HCT116 (cell line): ENCODE results near the gene STRBP. TPM values are rescaled to one million over a fixed set of nuclear protein-coding genes. Genes with fewer than 3 reads are reported as not detected.

Source experiments
- ATAC-seq: fragments of 200-7000 bp; cut with Tn5 transposase; 2 replicates; pipeline ENCODE4 v1.9.1; 2020; ENCODE audit warnings: mild to moderate bottlenecking, moderate library complexity
- BruUV-seq: library from RNA; stranded (reverse); fragments of 400-500 nt; replicated peaks from 2 replicates; lab custom pipeline; 2021; lab: Mats Ljungman, UMichigan
- CTCF ChIA-PET: fragments of 300-600 bp; sonication (Branson Sonifier 250); formaldehyde crosslinking; loops from one replicate; lab custom pipeline; 2021; ENCODE audit warnings: antibody characterized with exemption; lab: Charles Lee
- POLR2A ChIA-PET: fragments of 300-600, 350-600 bp; sonication (Branson Sonifier 250); formaldehyde crosslinking; loops from one replicate; lab custom pipeline; 2021; ENCODE audit warnings: antibody characterized with exemption; lab: Charles Lee
- RAD21 ChIA-PET, 2 experiments: fragments of 300-600 bp; sonication (Branson Sonifier 250); formaldehyde crosslinking; loops; one replicate each; lab custom pipeline; 2023; ENCODE audit warnings: low total read pairs in 2 of 2; ENCODE audit not compliant: uncharacterized antibody in 2 of 2, unreplicated experiment in 2 of 2, low non-redundant PET in 1 of 2; lab: Charles Lee
- DNase-seq: peaks from one replicate; pipeline ENCODE4 v3.0.0-alpha.2; 2010; ENCODE audit warnings: low read depth, low spot score
- H2AFZ ChIP-seq: fragments of 200-600 bp; shearing (Covaris generic), sonication (generic); 2 replicates; pipeline ENCODE4 v1.6.1; 2017; ENCODE audit warnings: low read depth, mixed run types, mixed read lengths, antibody characterized with exemption, low read length; ENCODE audit not compliant: poor library complexity, severe bottlenecking
- H3K27ac ChIP-seq: 2 replicates; pipeline ENCODE4 v1.5.1; 2012; ENCODE audit warnings: low read depth, low read length
- H3K27me3 ChIP-seq: fragments of 200-600 bp; sonication (generic); 2 replicates; pipeline ENCODE4 v1.6.1; 2016; ENCODE audit warnings: mixed run types, low read length, mixed read lengths; ENCODE audit not compliant: insufficient read depth
- H3K36me3 ChIP-seq, 2 experiments: fragments of 200-500 bp in 1 of 2; fragments of 200-600 bp in 1 of 2; sonication (Bioruptor generic) in 1 of 2; sonication (generic) in 1 of 2; 2 replicates each; pipeline versions ENCODE4 v1.5.1 to v1.6.1; 2014 to 2016; ENCODE audit warnings: low read length in 2 of 2, inconsistent platforms in 1 of 2, mixed read lengths in 1 of 2, mixed run types in 1 of 2; ENCODE audit not compliant: insufficient read depth in 2 of 2, control insufficient read depth in 1 of 2
- H3K4me1 ChIP-seq, 2 experiments: fragments of 200-600 bp in 1 of 2; sonication (generic) in 1 of 2; 2 replicates each; pipeline versions ENCODE4 v1.5.1 to v1.6.1; 2012 to 2017; ENCODE audit warnings: low read length in 2 of 2, inconsistent platforms in 1 of 2, mild to moderate bottlenecking in 1 of 2, mixed read lengths in 1 of 2, mixed run types in 1 of 2, moderate library complexity in 1 of 2; ENCODE audit not compliant: insufficient read depth in 2 of 2, control insufficient read depth in 1 of 2
- H3K4me2 ChIP-seq: fragments of 200-600 bp; sonication (generic); 2 replicates; pipeline ENCODE4 v1.6.1; 2017; ENCODE audit warnings: mixed run types, low read length, mixed read lengths
- H3K4me3 ChIP-seq, 2 experiments: fragments of 200-600 bp in 1 of 2; sonication (generic) in 1 of 2; replicated peaks in 1 of 2; 2 replicates each; pipeline ENCODE4 v1.5.1; 2011 to 2016; ENCODE audit warnings: low read length in 2 of 2, control low read depth in 1 of 2, low read depth in 1 of 2, mild to moderate bottlenecking in 1 of 2, mixed read lengths in 1 of 2, mixed run types in 1 of 2
- H3K79me2 ChIP-seq: fragments of 200-600 bp; sonication (generic); 2 replicates; pipeline ENCODE4 v1.6.1; 2017; ENCODE audit warnings: mild to moderate bottlenecking, mixed run types, low read length, moderate library complexity, mixed read lengths; ENCODE audit not compliant: insufficient read depth
- H3K9ac ChIP-seq: fragments of 200-600 bp; sonication (generic); 2 replicates; pipeline ENCODE4 v1.6.1; 2016; ENCODE audit warnings: low read length, mixed read lengths
- H3K9me2 ChIP-seq: fragments of 200-600 bp; sonication (generic), shearing (Covaris generic); 2 replicates; pipeline ENCODE4 v1.6.1; 2017; ENCODE audit warnings: mixed run types, mild to moderate bottlenecking, moderate library complexity; ENCODE audit not compliant: insufficient read depth
- H3K9me3 ChIP-seq, 2 experiments: fragments of 200-500 bp in 1 of 2; fragments of 200-600 bp in 1 of 2; sonication (Bioruptor generic) in 1 of 2; sonication (generic) in 1 of 2; 2 replicates each; pipeline ENCODE4 v1.6.1; 2014 to 2017; ENCODE audit warnings: low read length in 2 of 2, mixed read lengths in 2 of 2, inconsistent platforms in 1 of 2, low read depth in 1 of 2, mild to moderate bottlenecking in 1 of 2, mixed run types in 1 of 2, moderate library complexity in 1 of 2; ENCODE audit not compliant: control insufficient read depth in 1 of 2, insufficient read depth in 1 of 2
- H4K20me1 ChIP-seq: fragments of 200-600 bp; sonication (generic), shearing (Covaris generic); 2 replicates; pipeline ENCODE4 v1.6.1; 2017; ENCODE audit warnings: mixed run types, mild to moderate bottlenecking, moderate library complexity; ENCODE audit not compliant: insufficient read depth
- ATF3 ChIP-seq: IDR thresholded peaks from 2 replicates; pipeline ENCODE4 v1.6.1; 2012
- CBX3 ChIP-seq: IDR thresholded peaks from 2 replicates; pipeline ENCODE4 v1.6.1; 2012; ENCODE audit warnings: low read depth
- CTCF ChIP-seq, 3 experiments: fragments of 200-600 bp in 1 of 3; sonication (generic) in 1 of 3; IDR thresholded peaks in 2 of 3; conservative IDR thresholded peaks in 1 of 3; 2 replicates each; pipeline ENCODE4 v1.5.1; 2012 to 2017; ENCODE audit warnings: low read depth in 2 of 3, low read length in 2 of 3, antibody characterized with exemption in 1 of 3, borderline replicate concordance in 1 of 3, control low read depth in 1 of 3, mild to moderate bottlenecking in 1 of 3, mixed read lengths in 1 of 3, mixed run types in 1 of 3, moderate library complexity in 1 of 3; ENCODE audit not compliant: insufficient read depth in 1 of 3
- EGR1 ChIP-seq: IDR thresholded peaks from 2 replicates; pipeline ENCODE4 v1.6.1; 2012; ENCODE audit warnings: low read depth
- EZH2 ChIP-seq: fragments of 200-600 bp; sonication (generic); IDR thresholded peaks from 2 replicates; pipeline ENCODE4 v1.6.1; 2017; ENCODE audit warnings: antibody characterized with exemption, mixed run types
- EZH2phosphoT487 ChIP-seq: fragments of 200-600 bp; IDR thresholded peaks from 2 replicates; pipeline ENCODE4 v1.6.1; 2018; ENCODE audit warnings: antibody characterized with exemption, borderline replicate concordance
- FOSL1 ChIP-seq: IDR thresholded peaks from 2 replicates; pipeline ENCODE4 v1.6.1; 2012; ENCODE audit warnings: low read depth
- JUND ChIP-seq: IDR thresholded peaks from 2 replicates; pipeline ENCODE4 v1.6.1; 2012
- MAX ChIP-seq: IDR thresholded peaks from 2 replicates; pipeline ENCODE4 v1.6.1; 2012
- POLR2A ChIP-seq: IDR thresholded peaks from 2 replicates; pipeline ENCODE4 v1.7.0; 2011; ENCODE audit warnings: borderline replicate concordance; ENCODE audit not compliant: insufficient read depth, insufficient read length; ENCODE audit errors: extremely low read depth
- POLR2AphosphoS5 ChIP-seq: IDR thresholded peaks from 2 replicates; pipeline ENCODE4 v1.6.1; 2011; ENCODE audit warnings: mild to moderate bottlenecking, low read depth, low read length, moderate library complexity
- RAD21 ChIP-seq: IDR thresholded peaks from 2 replicates; pipeline ENCODE4 v1.6.1; 2012; ENCODE audit warnings: low read depth, mild to moderate bottlenecking
- REST ChIP-seq: IDR thresholded peaks from 2 replicates; pipeline ENCODE4 v1.6.1; 2012; ENCODE audit warnings: low read depth
- SRF ChIP-seq: IDR thresholded peaks from 2 replicates; pipeline ENCODE4 v1.6.1; 2012; ENCODE audit warnings: low read depth
- YY1 ChIP-seq: IDR thresholded peaks from 2 replicates; pipeline ENCODE4 v1.6.1; 2011; ENCODE audit warnings: low read length, low read depth, moderate library complexity, mild to moderate bottlenecking; ENCODE audit not compliant: insufficient replicate concordance; ENCODE audit errors: extremely low read depth
- ZBTB33 ChIP-seq: IDR thresholded peaks from 2 replicates; pipeline ENCODE4 v1.6.1; 2011; ENCODE audit warnings: mild to moderate bottlenecking, low read length, moderate library complexity; ENCODE audit not compliant: insufficient replicate concordance; ENCODE audit errors: extremely low read depth
- ZNF274 ChIP-seq: fragments of 200-500 bp; sonication (Bioruptor generic); IDR thresholded peaks from 2 replicates; pipeline ENCODE4 v1.6.1; 2014; ENCODE audit warnings: mild to moderate bottlenecking, low read depth, low read length, inconsistent platforms
- intact Hi-C: fragments of 100-400 bp; cut with micrococcal nuclease; formaldehyde crosslinking; loops from 2 replicates; pipeline ENCODE4 v1.10.0; 2022
- total RNA-seq: library from RNA; stranded (reverse); gene quantifications from one replicate; pipeline ENCODE4 v1.2.1, GENCODE V29; 2021; ENCODE audit not compliant: unreplicated experiment

STRBP gene
- total RNA-seq, 1 experiment from 2014 or later = 30.4 TPM

- ATAC-seq (no peak), DNase-seq (no peak)
- no peak for TF ChIP-seq YY1
- no peak for TF ChIP-seq POLR2A
- no peak for TF ChIP-seq ZBTB33
- no peak for TF ChIP-seq SRF
- TF ChIP-seq EGR1 = no peak
- no peak for TF ChIP-seq RAD21
- no peak for TF ChIP-seq FOSL1
- no peak for TF ChIP-seq CBX3
- no peak for TF ChIP-seq ATF3
- no peak for TF ChIP-seq REST
- TF ChIP-seq POLR2AphosphoS5 = no peak
- TF ChIP-seq MAX = no peak
- TF ChIP-seq JUND = no peak
- TF ChIP-seq EZH2phosphoT487 = no peak
- no peak for TF ChIP-seq ZNF274
- no peak for TF ChIP-seq CTCF (IDR thresholded peaks at IDR 0.05 in 2 of 3, conservative IDR thresholded peaks at IDR 0.05 in 1 of 3; ENCODE audit: borderline replicate concordance in 1 of 3, insufficient read depth in 1 of 3, low read depth in 2 of 3, low read length in 2 of 3)
- TF ChIP-seq EZH2 = no peak
- H3K9me3 ChIP-seq = no peaks in the 10 kb centered on the region
- no peak overlapping the region for H2AFZ ChIP-seq
- intact Hi-C loops = no loop called here
- H3K36me3 ChIP-seq = 0 out of 4 replicates have a peak, but pooled peaks cover 0 to 4% of the 10 kb centered on the region in 2 experiments
- POLR2A ChIA-PET = no interaction called here
- H3K27ac ChIP-seq = no peak overlapping the region
- H3K4me1 ChIP-seq = no peaks in the 10 kb centered on the region
- H4K20me1 ChIP-seq = no peaks in the 10 kb centered on the region
- no peak overlapping the region for H3K4me3 ChIP-seq
- H3K9ac ChIP-seq = no peak overlapping the region
- CTCF ChIA-PET = no interaction called here
- H3K27me3 ChIP-seq = no peaks in the 10 kb centered on the region
- BruUV-seq = no TSS peak
- no peaks in the 10 kb centered on the region for H3K9me2 ChIP-seq
- RAD21 ChIA-PET = no interaction called here
- no peak overlapping the region for H3K4me2 ChIP-seq
- no peaks in the 10 kb centered on the region for H3K79me2 ChIP-seq
Measured at GRCh38 chr9:123176949-123177348, 91.4 kb downstream of the STRBP start.
